Nephron progenitor cell (in vitro differentiated cells): ENCODE data around the gene BRI3.

Source experiments
- DNase-seq: peaks from one replicate; pipeline ENCODE4 v3.0.0; 2021
- H3K27ac Mint-ChIP-seq: 2 replicates; pipeline ENCODE4 v1.8.0; 2021; ENCODE audit warnings: mild to moderate bottlenecking, moderate library complexity, mixed read lengths
- H3K27me3 Mint-ChIP-seq: 2 replicates; pipeline ENCODE4 v1.8.0; 2021; ENCODE audit warnings: mild to moderate bottlenecking, low read depth, mixed read lengths; ENCODE audit not compliant: poor library complexity
- H3K36me3 Mint-ChIP-seq: 2 replicates; pipeline ENCODE4 v1.8.0; 2021; ENCODE audit warnings: low read depth, mixed read lengths
- H3K4me1 Mint-ChIP-seq: 2 replicates; pipeline ENCODE4 v1.8.0; 2021; ENCODE audit warnings: mixed read lengths
- H3K4me3 Mint-ChIP-seq: 2 replicates; pipeline ENCODE4 v1.8.0; 2021; ENCODE audit warnings: mild to moderate bottlenecking, moderate library complexity, mixed read lengths
- H3K9me3 Mint-ChIP-seq: 2 replicates; pipeline ENCODE4 v1.8.0; 2021; ENCODE audit warnings: mild to moderate bottlenecking, moderate library complexity, mixed read lengths
- TF ChIP-seq, protein P1 (sequence below): fragments of 200-600 bp; sonication (generic); IDR thresholded peaks from 2 replicates; pipeline ENCODE4 v1.5.0; 2021; ENCODE audit warnings: antibody characterized with exemption

The BRI3 gene

DNA sequence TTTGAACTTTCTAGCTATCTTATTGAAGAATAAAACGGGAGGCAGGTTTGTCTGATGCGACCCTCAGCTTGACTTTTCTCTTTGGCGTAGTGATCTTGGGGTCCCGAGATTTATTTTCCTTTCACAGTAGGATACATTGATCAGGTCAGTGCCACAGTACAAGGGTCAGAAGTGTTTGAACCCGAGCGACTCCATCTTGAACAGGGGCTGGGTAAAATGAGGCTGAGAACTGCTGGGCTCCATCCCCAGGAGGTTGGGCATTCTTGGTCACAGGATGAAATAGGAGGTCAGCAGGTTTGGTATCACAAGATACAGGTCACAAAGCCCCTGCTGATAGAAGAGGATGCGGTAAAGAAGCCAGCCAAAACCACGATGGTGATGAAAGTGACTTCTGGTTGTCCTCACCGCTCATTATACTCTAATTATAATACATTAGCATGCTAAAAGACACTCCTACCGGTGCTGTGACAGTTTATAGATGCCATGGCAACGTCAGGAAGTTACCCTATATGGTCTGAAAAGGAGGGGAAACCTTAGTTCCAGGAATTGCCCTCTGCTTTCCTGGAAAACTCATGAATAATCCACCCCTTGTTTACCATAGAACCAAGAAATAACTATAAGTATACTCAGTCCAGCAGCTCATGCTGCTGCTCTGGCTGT is 26.4 kb upstream of the BRI3 start:
- DNase-seq, result no peak
- peaks cover 30% of the 10 kb centered on the region for H3K4me1 Mint-ChIP-seq
- no peak overlapping the region for H3K27ac Mint-ChIP-seq
- H3K4me3 Mint-ChIP-seq, result no peak overlapping the region
- peaks cover 12% of the 10 kb centered on the region for H3K36me3 Mint-ChIP-seq
- no peaks in the 10 kb centered on the region for H3K9me3 Mint-ChIP-seq
- peaks cover 8% of the 10 kb centered on the region for H3K27me3 Mint-ChIP-seq
- TF ChIP-seq, protein P1, sequence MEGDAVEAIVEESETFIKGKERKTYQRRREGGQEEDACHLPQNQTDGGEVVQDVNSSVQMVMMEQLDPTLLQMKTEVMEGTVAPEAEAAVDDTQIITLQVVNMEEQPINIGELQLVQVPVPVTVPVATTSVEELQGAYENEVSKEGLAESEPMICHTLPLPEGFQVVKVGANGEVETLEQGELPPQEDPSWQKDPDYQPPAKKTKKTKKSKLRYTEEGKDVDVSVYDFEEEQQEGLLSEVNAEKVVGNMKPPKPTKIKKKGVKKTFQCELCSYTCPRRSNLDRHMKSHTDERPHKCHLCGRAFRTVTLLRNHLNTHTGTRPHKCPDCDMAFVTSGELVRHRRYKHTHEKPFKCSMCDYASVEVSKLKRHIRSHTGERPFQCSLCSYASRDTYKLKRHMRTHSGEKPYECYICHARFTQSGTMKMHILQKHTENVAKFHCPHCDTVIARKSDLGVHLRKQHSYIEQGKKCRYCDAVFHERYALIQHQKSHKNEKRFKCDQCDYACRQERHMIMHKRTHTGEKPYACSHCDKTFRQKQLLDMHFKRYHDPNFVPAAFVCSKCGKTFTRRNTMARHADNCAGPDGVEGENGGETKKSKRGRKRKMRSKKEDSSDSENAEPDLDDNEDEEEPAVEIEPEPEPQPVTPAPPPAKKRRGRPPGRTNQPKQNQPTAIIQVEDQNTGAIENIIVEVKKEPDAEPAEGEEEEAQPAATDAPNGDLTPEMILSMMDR, result no peak

DNA sequence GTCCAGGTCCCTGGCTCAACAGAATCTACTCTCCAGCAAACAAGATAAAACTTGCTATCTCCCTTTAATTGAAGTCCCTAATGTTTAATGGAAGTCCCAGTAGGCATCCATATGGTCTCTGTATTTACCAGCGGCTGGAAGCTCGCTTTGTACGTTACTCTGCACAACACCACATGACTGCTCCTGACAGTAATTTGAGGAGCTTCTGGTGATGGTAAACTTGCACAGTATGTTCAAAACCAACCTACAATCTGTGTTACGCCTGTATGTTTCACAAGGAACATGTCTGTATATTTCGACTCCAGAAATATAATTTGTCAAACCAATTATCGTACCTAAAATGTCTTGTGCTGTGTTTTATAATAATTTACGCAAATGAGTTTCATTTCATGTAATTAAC is 25.1 kb upstream of the BRI3 start:
- TF ChIP-seq, protein P1, result no peak
- DNase-seq, result no peak
- Mint-ChIP-seq H3K27me3 (peaks cover 2% of the 10 kb centered on the region), H3K36me3 (peaks cover 14% of the 10 kb centered on the region), H3K27ac (no peak overlapping the region), H3K9me3 (no peaks in the 10 kb centered on the region), H3K4me1 (peaks cover 17% of the 10 kb centered on the region), H3K4me3 (no peak overlapping the region)

DNA sequence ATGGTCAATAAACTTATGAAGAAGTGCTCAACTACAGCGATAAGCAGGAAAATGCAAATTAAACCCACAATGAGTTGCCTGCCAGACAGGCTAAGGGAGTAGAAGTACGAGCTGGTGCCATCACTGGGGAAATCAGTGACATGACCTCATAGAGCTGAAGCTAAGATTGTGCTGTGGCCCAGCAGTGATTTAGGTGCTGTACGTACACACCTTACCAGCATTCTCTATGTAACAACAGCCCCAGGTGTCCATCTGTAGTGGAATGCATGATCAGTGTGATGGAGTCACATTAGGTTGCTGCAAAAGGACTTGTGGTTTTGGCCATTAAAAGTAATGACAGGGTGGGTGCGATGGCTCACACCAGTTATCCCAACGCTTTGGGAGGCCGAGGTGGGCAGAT is 23.8 kb upstream of the BRI3 start:
- H3K9me3 Mint-ChIP-seq, result no peaks in the 10 kb centered on the region
- TF ChIP-seq, protein P1, result no peak
- H3K27ac Mint-ChIP-seq, result no peak overlapping the region
- peaks cover 8% of the 10 kb centered on the region for H3K4me1 Mint-ChIP-seq
- H3K36me3 Mint-ChIP-seq, result peaks cover 27% of the 10 kb centered on the region
- no peak overlapping the region for H3K4me3 Mint-ChIP-seq
- DNase-seq, result no peak
- no peaks in the 10 kb centered on the region for H3K27me3 Mint-ChIP-seq

DNA sequence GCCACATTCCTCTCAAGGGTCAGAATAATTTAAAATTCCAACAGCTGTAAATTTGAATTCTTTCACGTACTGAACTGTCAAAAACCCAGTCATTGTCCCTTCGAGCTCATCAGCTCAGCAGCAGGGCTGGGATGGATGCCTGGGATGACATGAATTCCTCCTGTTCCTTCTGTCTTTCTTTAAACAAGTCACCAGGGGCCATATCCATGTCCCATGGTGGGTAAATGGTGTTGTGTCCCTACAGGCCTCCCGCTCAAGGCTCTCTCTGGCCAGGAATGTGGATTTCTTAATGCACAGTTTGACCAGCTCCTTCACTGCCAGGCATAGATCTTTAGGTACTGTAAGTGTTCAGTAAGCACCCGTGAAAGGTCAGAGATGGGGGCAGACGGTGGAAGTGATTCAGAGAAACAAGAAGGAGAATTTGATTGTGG is 15.6 kb upstream of the BRI3 start:
- H3K36me3 Mint-ChIP-seq, result peaks cover 36% of the 10 kb centered on the region
- no peaks in the 10 kb centered on the region for H3K9me3 Mint-ChIP-seq
- no peak overlapping the region for H3K27ac Mint-ChIP-seq

DNA sequence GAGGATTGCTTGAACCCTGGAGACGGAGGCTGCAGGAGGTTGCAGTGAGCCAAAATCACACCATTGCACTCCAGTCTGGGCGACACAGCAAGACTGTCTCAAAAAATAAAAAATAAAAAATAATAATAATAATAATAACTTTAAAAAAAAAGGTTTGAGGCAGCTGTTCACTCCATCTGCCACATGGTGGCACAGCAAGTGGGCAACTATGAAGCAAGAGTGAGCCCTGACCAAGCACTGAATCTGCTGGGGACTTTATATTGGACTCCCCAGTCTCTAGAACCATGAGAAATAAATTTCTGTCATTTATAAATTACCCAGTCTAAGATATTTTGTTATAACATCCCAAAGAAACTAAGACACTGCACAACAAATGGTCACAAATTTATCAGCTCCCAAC is 14.6 kb upstream of the BRI3 start:
- TF ChIP-seq, protein P1, result peak; percentile 14
- H3K27ac Mint-ChIP-seq, result no peak overlapping the region
- H3K36me3 Mint-ChIP-seq, result peaks cover 30% of the 10 kb centered on the region
- no peaks in the 10 kb centered on the region for H3K4me1 Mint-ChIP-seq
- H3K27me3 Mint-ChIP-seq, result peaks cover 4% of the 10 kb centered on the region
- no peak for DNase-seq
- H3K9me3 Mint-ChIP-seq, result no peaks in the 10 kb centered on the region
- no peak overlapping the region for H3K4me3 Mint-ChIP-seq

More for the DNA sequence above, 15.6 kb upstream of the BRI3 start:
- H3K27me3 Mint-ChIP-seq, result peaks cover 4% of the 10 kb centered on the region
- TF ChIP-seq, protein P1, result no peak
- DNase-seq, result no peak
- no peaks in the 10 kb centered on the region for H3K4me1 Mint-ChIP-seq
- no peak overlapping the region for H3K4me3 Mint-ChIP-seq

DNA sequence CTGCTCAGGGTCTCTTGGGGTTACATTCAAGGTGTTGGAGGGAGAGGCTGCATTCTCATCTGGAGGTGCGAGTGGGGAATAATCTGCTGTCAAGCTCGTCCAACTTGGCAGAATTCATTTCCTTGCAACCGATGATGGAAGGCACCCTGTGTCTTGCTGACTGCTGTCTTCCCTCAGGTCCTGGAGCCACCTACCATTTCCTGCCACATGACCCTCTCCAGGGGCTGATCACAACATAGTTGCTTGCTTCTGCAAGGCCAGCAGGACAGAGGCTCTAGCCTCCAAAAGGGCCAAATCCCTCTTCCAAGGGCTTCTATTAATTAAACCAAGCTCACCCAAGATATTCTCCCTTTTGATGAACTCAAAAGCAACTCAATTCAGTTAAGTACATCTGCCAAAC is 14.2 kb upstream of the BRI3 start:
- Mint-ChIP-seq H3K27me3 (peaks cover 4% of the 10 kb centered on the region), H3K4me1 (no peaks in the 10 kb centered on the region), H3K27ac (no peak overlapping the region), H3K4me3 (no peak overlapping the region), H3K36me3 (peaks cover 26% of the 10 kb centered on the region), H3K9me3 (no peaks in the 10 kb centered on the region)
- TF ChIP-seq, protein P1, result no peak
- DNase-seq, result no peak
